DMS153 treated with DMSO at 0.1 percent for 48 hours (cell line): Measurements from ENCODE around the gene PLEKHG4.
A peak's percentile ranks its signal among the peaks of the same experiment; 100 is the strongest.

Experiments used
- DNase-seq: peaks from one replicate; lab custom pipeline; 2025; ENCODE audit not compliant: unreplicated experiment; lab: John Stamatoyannopoulos, UW

The PLEKHG4 gene

GRCh38 chr16:67279296-67280089 is at the start of gene PLEKHG4:
Gene PLEKHG4, plus strand, starts transcription at chr16:67279532. Its CDS starts 513 bp downstream, at chr16:67280045.
- peak; percentile 61 for DNase-seq

- no peak for DNase-seq
These were observed 49.2 kb upstream of the PLEKHG4 start for GRCh38 chr16:67229906-67230808.

GRCh38 chr16:67230809-67231660 is 48.3 kb upstream of the PLEKHG4 start:
- DNase-seq, result no peak

GRCh38 chr16:67233596-67233995 is 45.7 kb upstream of the PLEKHG4 start:
- no peak for DNase-seq

- no peak for DNase-seq
These were observed 45.1 kb upstream of the PLEKHG4 start for GRCh38 chr16:67234180-67234597.

- DNase-seq, result no peak
These were observed 43.3 kb upstream of the PLEKHG4 start for GRCh38 chr16:67235816-67236562.

- DNase-seq, result no peak
These were observed 42.6 kb upstream of the PLEKHG4 start for GRCh38 chr16:67236563-67237395.

GRCh38 chr16:67237396-67238277 is 41.7 kb upstream of the PLEKHG4 start:
- no peak for DNase-seq

- DNase-seq, result no peak
These were observed 41.1 kb upstream of the PLEKHG4 start for GRCh38 chr16:67238278-67238575.

GRCh38 chr16:67238806-67239470 is 40.4 kb upstream of the PLEKHG4 start:
- no peak for DNase-seq

GRCh38 chr16:67240506-67240905 is 38.8 kb upstream of the PLEKHG4 start:
- no peak for DNase-seq

GRCh38 chr16:67241008-67241900 is 38.1 kb upstream of the PLEKHG4 start:
- no peak for DNase-seq

GRCh38 chr16:67242138-67242730 is 37.1 kb upstream of the PLEKHG4 start:
- DNase-seq, result no peak

- no peak for DNase-seq
These were observed 35.9 kb upstream of the PLEKHG4 start for GRCh38 chr16:67243481-67243880.

GRCh38 chr16:67244387-67245185 is 34.7 kb upstream of the PLEKHG4 start:
- DNase-seq, result no peak

- DNase-seq, result no peak
These were observed 34.1 kb upstream of the PLEKHG4 start for GRCh38 chr16:67245186-67245585.
